OCI-LY1 (cell line): ENCODE results near the gene TAOK1.

ENCODE experiments used
- EZH2 ChIP-seq: fragments of 200-600 bp; sonication (generic), shearing (Covaris generic); IDR thresholded peaks from 2 replicates; pipeline ENCODE4 v1.8.0; 2017; ENCODE audit warnings: borderline replicate concordance, mixed run types, mild to moderate bottlenecking, antibody characterized with exemption, low read length, moderate library complexity, mixed read lengths
- TF ChIP-seq, protein P1 (sequence below): fragments of 200-600 bp; sonication (generic), shearing (Covaris generic); IDR thresholded peaks from 2 replicates; pipeline ENCODE4 v1.5.1; 2017; ENCODE audit warnings: mild to moderate bottlenecking, antibody characterized with exemption, low read length, moderate library complexity, mixed read lengths

GRCh38 chr17:29569245-29569950 is 179.2 kb downstream of the TAOK1 start:
- TF ChIP-seq, protein P1, sequence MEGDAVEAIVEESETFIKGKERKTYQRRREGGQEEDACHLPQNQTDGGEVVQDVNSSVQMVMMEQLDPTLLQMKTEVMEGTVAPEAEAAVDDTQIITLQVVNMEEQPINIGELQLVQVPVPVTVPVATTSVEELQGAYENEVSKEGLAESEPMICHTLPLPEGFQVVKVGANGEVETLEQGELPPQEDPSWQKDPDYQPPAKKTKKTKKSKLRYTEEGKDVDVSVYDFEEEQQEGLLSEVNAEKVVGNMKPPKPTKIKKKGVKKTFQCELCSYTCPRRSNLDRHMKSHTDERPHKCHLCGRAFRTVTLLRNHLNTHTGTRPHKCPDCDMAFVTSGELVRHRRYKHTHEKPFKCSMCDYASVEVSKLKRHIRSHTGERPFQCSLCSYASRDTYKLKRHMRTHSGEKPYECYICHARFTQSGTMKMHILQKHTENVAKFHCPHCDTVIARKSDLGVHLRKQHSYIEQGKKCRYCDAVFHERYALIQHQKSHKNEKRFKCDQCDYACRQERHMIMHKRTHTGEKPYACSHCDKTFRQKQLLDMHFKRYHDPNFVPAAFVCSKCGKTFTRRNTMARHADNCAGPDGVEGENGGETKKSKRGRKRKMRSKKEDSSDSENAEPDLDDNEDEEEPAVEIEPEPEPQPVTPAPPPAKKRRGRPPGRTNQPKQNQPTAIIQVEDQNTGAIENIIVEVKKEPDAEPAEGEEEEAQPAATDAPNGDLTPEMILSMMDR = no peak
- TF ChIP-seq EZH2 = no peak
